ENCODE data around the gene COLGALT1. TPM values are rescaled to one million over a fixed set of nuclear protein-coding genes. Genes with fewer than 3 reads are reported as not detected.

COLGALT1 gene
- total RNA-seq, 3 donors from 2014 or later (not counting 1 experiment from before 2014, with no cell fraction given): 39.0 to 55.4 (median 43.7) TPM

- Mint-ChIP-seq H3K4me1 (peaks cover 0 to 16% of the 10 kb centered on the region in 2 donors), H3K36me3 (no peaks in the 10 kb centered on the region), H3K27ac (peak overlapping the region in 1 of 2 donors; percentile 63), H3K9me3 (no peaks in the 10 kb centered on the region), H3K4me3 (no peak overlapping the region), H3K27me3 (ENCODE audit: low read depth in 2 of 2) (no peaks in the 10 kb centered on the region)
- TF ChIP-seq CTCF (IDR thresholded peaks at IDR 0.05): no peak
- intact Hi-C loops (cut with micrococcal nuclease): no loop called here
- WGBS (ENCODE audit: insufficient coverage): 79% methylated on average over 16 of the region's 16 CpGs
- DNase-seq: peak; percentile 24 to 41
- Histone ChIP-seq H3K4me1 (ENCODE audit: control insufficient read depth, insufficient read depth, low read length) (no peaks in the 10 kb centered on the region), H3K9me3 (ENCODE audit: control insufficient read depth, insufficient read depth, low read length) (no peaks in the 10 kb centered on the region), H3K36me3 (ENCODE audit: control insufficient read depth, insufficient read depth, low read length) (peaks cover 49% of the 10 kb centered on the region), H3K4me3 (ENCODE audit: low read length) (no peak overlapping the region), H3K27ac (ENCODE audit: low read length) (no peak overlapping the region), H3K27me3 (ENCODE audit: control insufficient read depth, insufficient read depth, low read length) (no peaks in the 10 kb centered on the region)
- ATAC-seq: peak; percentile 67 to 78 (median 71)
These were observed 24.3 kb downstream of the COLGALT1 start for GRCh38 chr19:17579661-17580244.

DNA sequence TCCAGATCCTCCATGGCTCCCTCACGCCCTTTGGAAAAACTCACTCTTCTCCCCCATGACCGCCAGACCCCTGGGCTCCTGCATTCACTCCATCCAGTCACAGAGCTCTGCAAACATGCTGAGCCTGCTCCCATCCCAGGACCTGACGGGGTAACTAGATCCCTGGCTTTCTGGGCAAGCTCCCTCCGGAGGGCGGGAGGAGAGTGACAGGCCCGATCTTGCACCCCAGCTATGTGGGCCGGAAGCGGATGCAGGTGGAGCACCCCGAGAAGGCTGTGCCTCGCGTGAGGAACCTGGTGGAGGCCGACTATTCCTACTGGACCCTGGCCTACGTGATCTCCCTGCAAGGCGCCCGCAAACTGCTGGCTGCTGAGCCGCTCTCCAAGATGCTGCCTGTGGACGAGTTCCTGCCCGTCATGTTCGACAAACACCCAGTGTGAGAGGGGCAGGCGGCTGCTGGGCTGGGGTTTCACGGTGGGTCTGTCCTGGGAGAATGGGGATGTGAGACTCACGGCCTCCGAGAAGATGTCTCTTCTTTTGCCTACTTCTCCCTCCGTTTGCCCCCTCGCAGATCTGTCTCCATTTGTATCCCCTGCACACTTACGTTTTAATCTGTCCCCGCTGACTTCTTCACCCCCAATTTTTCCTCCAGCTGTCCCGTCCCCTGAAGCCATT lies 25.2 kb downstream of the COLGALT1 start:
- Mint-ChIP-seq H3K36me3 (no peaks in the 10 kb centered on the region), H3K27ac (no peak overlapping the region), H3K9me3 (no peaks in the 10 kb centered on the region), H3K4me3 (no peak overlapping the region), H3K4me1 (peaks cover 0 to 16% of the 10 kb centered on the region in 2 donors), H3K27me3 (ENCODE audit: low read depth in 2 of 2) (no peaks in the 10 kb centered on the region)
- TF ChIP-seq CTCF (IDR thresholded peaks at IDR 0.05): no peak
- Histone ChIP-seq H3K4me3 (ENCODE audit: low read length) (no peak overlapping the region), H3K4me1 (ENCODE audit: control insufficient read depth, insufficient read depth, low read length) (no peaks in the 10 kb centered on the region), H3K27ac (ENCODE audit: low read length) (no peak overlapping the region), H3K36me3 (ENCODE audit: control insufficient read depth, insufficient read depth, low read length) (peaks cover 47% of the 10 kb centered on the region), H3K9me3 (ENCODE audit: control insufficient read depth, insufficient read depth, low read length) (no peaks in the 10 kb centered on the region), H3K27me3 (ENCODE audit: control insufficient read depth, insufficient read depth, low read length) (no peaks in the 10 kb centered on the region)
- ATAC-seq: no peak
- intact Hi-C loops (cut with micrococcal nuclease): no loop called here
- WGBS (ENCODE audit: insufficient coverage): 95% methylated on average over 28 of the region's 28 CpGs
- no peak for DNase-seq

GRCh38 chr19:17581211-17581874 lies 25.9 kb downstream of the COLGALT1 start:
- intact Hi-C loops (cut with micrococcal nuclease): no loop called here

More at GRCh38 chr19:17581211-17581874, 25.9 kb downstream of the COLGALT1 start:
- no peaks in the 10 kb centered on the region for H3K4me1 ChIP-seq (ENCODE audit: control insufficient read depth, insufficient read depth, low read length)
- no peaks in the 10 kb centered on the region for H3K9me3 Mint-ChIP-seq
- ATAC-seq: no peak
- DNase-seq: no peak
- H3K4me3 ChIP-seq (ENCODE audit: low read length): no peak overlapping the region
- no peaks in the 10 kb centered on the region for H3K27me3 Mint-ChIP-seq (ENCODE audit: low read depth in 2 of 2)
- 95% methylated on average over 19 of the region's 19 CpGs for WGBS (ENCODE audit: insufficient coverage)
- H3K27ac ChIP-seq (ENCODE audit: low read length): no peak overlapping the region
- no peaks in the 10 kb centered on the region for H3K9me3 ChIP-seq (ENCODE audit: control insufficient read depth, insufficient read depth, low read length)
- H3K36me3 Mint-ChIP-seq: no peaks in the 10 kb centered on the region
- peaks cover 41% of the 10 kb centered on the region for H3K36me3 ChIP-seq (ENCODE audit: control insufficient read depth, insufficient read depth, low read length)
- peaks cover 0 to 16% of the 10 kb centered on the region in 2 donors for H3K4me1 Mint-ChIP-seq
- H3K4me3 Mint-ChIP-seq: no peak overlapping the region
- H3K27ac Mint-ChIP-seq: no peak overlapping the region
- no peaks in the 10 kb centered on the region for H3K27me3 ChIP-seq (ENCODE audit: control insufficient read depth, insufficient read depth, low read length)
- no peak for TF ChIP-seq CTCF (IDR thresholded peaks at IDR 0.05)
